ENCODE data around the gene VPS50.

GRCh38 chr7:93315896-93316295, 83.7 kb downstream of the VPS50 start:
- TF ChIP-seq EZH2 (IDR thresholded peaks at IDR 0.05) (no peak), FOXP2 (optimal IDR thresholded peaks at IDR 0.05; ENCODE audit: control extremely low read depth, extremely low read length, insufficient read depth) (no peak), POLR2AphosphoS5 (IDR thresholded peaks at IDR 0.05; ENCODE audit: borderline replicate concordance, low read depth, low read length) (no peak)
